ENCODE measurements around the gene COMMD2. TPM values are rescaled to one million over a fixed set of nuclear protein-coding genes. Genes with fewer than 3 reads are reported as not detected.

COMMD2 gene
- 39.8 TPM for total RNA-seq

DNA sequence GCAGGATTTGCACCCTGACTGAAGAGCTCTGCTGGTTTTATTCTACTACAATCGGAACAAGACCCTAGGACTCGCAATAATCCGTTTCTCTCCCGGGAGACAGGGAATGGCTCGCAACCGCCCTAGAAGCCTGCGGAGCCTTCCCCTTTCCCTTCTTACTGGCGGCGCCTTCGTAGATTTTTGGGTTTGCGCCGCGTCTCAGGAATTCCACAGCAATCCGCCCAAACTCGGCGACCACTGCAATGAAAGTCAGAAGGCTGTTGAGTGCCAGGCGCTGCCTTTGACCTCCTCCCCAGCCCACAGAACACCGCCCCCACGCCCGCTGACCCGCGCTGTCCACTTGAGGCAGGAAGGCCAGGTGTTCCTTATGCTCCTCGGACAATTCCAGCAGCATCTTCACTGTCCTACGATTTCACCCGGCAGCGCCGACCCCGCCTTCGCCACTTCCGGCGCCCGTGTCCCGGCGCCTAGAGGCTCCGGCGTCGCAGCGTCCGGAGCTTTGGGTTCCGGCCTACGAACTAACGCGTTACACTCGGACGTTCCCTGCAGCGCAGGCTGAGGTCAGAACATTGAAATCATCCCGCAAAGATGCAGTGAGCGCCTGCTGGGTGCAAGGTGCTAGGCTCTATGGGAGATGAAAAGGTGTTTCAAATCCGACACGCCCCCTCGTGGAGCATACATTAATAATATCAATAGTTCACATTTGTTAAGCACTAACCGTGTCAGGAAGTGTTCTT is at the start of gene COMMD2:
Gene COMMD2 (minus strand): TSS at position 439 of the 737 bp plus-strand sequence. CDS start 45 bp downstream, at position 394.
- H3K27me3 ChIP-seq (ENCODE audit: insufficient read depth, low read length): no peaks in the 10 kb centered on the region
- H3K9me3 ChIP-seq (ENCODE audit: low read depth, low read length): no peaks in the 10 kb centered on the region
- H3K4me3 ChIP-seq (ENCODE audit: low read length): peak within 1 kb of the TSS; percentile 89
- H3K4me1 ChIP-seq (ENCODE audit: insufficient read depth, low read length): peaks cover 16% of the 10 kb centered on the region

DNA sequence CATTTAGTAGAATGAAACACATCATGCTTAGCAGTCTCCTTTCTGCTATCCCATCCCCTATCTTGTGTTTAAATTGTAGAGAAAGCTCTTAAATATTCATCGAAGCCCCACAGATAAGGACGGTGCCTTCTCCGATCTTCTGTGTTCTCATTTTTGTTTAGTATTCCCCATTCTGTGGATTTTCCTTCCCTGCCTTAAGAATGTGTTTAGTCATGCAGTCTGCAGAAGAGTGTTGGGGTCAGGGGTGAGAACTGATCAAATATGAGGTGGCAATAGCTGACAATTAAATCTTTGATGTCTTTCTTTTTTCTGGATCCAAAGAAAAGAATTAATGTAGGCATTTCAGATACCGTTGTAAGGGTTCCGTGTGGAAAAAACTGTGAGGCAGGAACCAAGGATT is 49.4 kb upstream of the COMMD2 start:
- H3K4me3 ChIP-seq (ENCODE audit: low read length): no peak overlapping the region
- no peaks in the 10 kb centered on the region for H3K4me1 ChIP-seq (ENCODE audit: insufficient read depth, low read length)
- H3K9me3 ChIP-seq (ENCODE audit: low read depth, low read length): no peaks in the 10 kb centered on the region
- peaks cover 3% of the 10 kb centered on the region for H3K27me3 ChIP-seq (ENCODE audit: insufficient read depth, low read length)

DNA sequence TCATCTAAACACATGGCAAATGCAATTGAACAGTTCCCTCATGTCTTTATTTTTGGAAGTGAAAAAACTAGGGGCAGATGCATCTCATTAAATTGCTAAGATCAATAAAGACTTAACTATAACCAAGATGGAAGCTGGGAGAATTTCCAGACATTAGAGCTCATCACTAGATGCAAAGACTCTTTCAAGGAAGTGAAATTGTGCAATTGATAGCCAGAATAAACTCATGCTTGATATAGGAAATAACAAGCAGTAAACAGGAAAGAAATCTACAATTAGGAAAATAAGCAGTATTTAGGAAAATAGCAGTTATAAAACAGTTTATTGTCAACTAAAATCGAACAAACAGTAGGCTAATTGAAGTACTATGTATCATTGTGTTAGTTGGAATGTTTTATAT is 48.9 kb upstream of the COMMD2 start:
- no peaks in the 10 kb centered on the region for H3K4me1 ChIP-seq (ENCODE audit: insufficient read depth, low read length)
- no peak overlapping the region for H3K4me3 ChIP-seq (ENCODE audit: low read length)
- no peaks in the 10 kb centered on the region for H3K9me3 ChIP-seq (ENCODE audit: low read depth, low read length)
- peaks cover 3% of the 10 kb centered on the region for H3K27me3 ChIP-seq (ENCODE audit: insufficient read depth, low read length)

DNA sequence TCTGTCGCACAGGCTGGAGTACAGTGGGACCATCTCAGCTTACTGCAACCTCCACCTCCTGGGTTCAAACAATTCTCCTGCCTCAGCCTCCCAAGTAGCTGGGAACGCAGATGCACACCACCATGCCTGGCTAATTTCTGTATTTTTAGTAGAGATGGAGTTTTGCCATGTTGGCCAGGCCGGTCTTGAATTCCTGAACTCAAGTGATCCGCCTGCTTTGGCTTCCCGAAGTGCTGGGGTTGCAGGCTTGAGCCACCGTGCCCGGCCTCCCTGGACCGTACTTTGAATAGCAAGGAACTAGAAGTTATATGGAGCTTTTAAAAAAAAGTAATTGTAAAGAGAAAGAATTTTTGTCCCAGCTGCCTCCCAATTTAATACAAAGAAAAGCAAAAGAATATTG is 48.4 kb upstream of the COMMD2 start:
- Histone ChIP-seq H3K4me3 (ENCODE audit: low read length) (no peak overlapping the region), H3K9me3 (ENCODE audit: low read depth, low read length) (no peaks in the 10 kb centered on the region), H3K4me1 (ENCODE audit: insufficient read depth, low read length) (no peaks in the 10 kb centered on the region), H3K27me3 (ENCODE audit: insufficient read depth, low read length) (peaks cover 2% of the 10 kb centered on the region)

DNA sequence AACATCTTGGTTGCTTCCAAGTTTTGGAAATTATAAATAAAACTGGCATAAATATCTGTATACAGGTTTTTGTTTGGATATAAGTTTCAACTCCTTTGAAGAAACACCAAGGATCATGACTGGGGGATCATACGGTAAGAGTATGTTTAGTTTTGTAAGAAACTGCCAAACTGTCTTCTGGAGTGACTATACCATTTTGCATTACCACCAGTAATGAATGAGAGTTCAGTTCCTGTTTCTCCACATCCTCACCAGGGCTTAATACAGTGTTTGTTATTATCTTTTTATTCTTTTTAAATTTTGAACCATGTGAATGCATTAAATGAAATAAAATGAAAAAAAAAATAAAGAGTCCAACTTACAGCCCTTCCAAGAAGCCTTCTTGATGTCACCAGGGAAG is 43.7 kb upstream of the COMMD2 start:
- no peaks in the 10 kb centered on the region for H3K9me3 ChIP-seq (ENCODE audit: low read depth, low read length)
- no peaks in the 10 kb centered on the region for H3K27me3 ChIP-seq (ENCODE audit: insufficient read depth, low read length)
- H3K4me1 ChIP-seq (ENCODE audit: insufficient read depth, low read length): no peaks in the 10 kb centered on the region
- no peak overlapping the region for H3K4me3 ChIP-seq (ENCODE audit: low read length)

DNA sequence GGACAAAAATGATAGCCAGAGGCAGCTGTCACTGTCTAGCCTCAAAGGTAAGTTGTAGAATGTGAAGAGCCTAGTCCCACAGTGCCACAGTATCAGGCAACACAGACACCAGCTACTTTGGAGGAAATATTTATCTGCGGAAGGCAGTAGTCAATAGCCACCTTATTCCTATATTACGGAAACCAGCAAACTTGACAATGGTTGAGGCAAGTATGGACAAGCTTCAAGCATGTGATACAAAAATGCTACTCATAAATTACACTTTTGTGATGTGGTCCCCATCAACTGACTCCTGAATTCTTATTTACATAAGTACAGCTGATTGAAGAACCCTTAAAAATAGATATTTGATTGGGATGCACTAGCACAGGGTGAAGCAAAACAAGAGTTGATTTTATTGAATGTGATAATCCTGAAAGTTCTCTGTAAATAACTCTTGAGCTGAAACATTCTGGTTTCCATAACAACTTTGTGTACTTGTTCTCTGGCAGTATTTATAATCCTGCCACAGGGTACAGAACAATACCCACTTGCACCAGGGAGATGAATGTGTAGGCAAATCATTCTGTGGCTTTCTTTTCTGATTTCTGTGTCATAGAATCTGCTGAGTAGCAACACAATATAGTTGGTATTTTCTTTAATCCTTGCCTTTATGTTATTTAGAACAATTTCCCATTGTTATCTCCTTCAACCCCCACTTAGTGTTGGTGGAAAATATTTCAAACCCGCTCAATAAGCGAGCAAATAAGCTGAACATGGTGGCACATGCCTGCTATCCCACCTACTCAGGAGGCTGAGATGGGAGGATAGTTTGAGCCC is 40.4 kb upstream of the COMMD2 start, which contains the start of gene ANKUB1:
Gene ANKUB1 (minus strand): TSS at position 103 of the 819 bp plus-strand sequence. CDS start 188 bp downstream, outside the sequence.
- Histone ChIP-seq H3K27me3 (ENCODE audit: insufficient read depth, low read length) (peaks cover 2% of the 10 kb centered on the region), H3K9me3 (ENCODE audit: low read depth, low read length) (no peaks in the 10 kb centered on the region), H3K4me1 (ENCODE audit: insufficient read depth, low read length) (no peaks in the 10 kb centered on the region), H3K4me3 (ENCODE audit: low read length) (no peak within 1 kb of the TSS)

DNA sequence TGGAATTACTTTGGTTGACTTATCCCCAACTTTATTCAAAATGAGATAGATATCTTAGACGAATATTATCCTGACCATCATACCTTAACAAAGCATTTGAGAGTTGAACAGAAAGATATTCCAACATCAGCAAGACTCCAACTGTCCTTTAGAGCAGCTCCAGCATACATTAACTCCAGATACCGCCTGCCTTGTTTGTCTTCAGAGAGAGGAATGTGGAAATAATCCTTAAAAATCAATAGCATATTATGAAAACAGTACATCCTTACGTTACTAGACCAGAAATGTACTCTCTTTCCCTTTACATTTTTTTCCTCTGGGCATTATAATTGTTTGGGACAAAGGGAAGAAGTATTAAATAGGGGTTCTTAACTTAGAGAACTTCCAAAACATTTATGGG is 38.4 kb upstream of the COMMD2 start:
- Histone ChIP-seq H3K4me1 (ENCODE audit: insufficient read depth, low read length) (no peaks in the 10 kb centered on the region), H3K4me3 (ENCODE audit: low read length) (no peak overlapping the region), H3K27me3 (ENCODE audit: insufficient read depth, low read length) (peaks cover 2% of the 10 kb centered on the region), H3K9me3 (ENCODE audit: low read depth, low read length) (no peaks in the 10 kb centered on the region)

DNA sequence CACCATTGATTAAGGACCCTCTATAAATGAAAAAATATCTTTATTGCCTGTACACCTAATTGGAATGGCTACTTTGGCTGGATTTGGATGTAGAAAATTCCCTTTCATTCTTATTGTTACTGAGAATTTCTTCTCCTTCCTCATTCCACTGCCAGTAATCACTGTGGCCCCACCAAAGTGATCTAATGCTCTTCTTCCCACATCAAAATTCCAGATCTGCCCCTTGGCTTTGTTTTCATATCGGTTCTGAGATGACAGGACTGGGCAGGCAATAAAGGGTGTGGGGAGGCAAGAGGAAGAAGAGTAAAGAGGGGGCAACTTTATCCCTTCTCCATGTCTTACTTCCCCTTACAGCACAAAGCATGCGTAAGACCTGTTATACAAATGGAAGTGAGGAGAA is 38.0 kb upstream of the COMMD2 start:
- no peak overlapping the region for H3K4me3 ChIP-seq (ENCODE audit: low read length)
- no peaks in the 10 kb centered on the region for H3K9me3 ChIP-seq (ENCODE audit: low read depth, low read length)
- peaks cover 2% of the 10 kb centered on the region for H3K27me3 ChIP-seq (ENCODE audit: insufficient read depth, low read length)
- no peaks in the 10 kb centered on the region for H3K4me1 ChIP-seq (ENCODE audit: insufficient read depth, low read length)

DNA sequence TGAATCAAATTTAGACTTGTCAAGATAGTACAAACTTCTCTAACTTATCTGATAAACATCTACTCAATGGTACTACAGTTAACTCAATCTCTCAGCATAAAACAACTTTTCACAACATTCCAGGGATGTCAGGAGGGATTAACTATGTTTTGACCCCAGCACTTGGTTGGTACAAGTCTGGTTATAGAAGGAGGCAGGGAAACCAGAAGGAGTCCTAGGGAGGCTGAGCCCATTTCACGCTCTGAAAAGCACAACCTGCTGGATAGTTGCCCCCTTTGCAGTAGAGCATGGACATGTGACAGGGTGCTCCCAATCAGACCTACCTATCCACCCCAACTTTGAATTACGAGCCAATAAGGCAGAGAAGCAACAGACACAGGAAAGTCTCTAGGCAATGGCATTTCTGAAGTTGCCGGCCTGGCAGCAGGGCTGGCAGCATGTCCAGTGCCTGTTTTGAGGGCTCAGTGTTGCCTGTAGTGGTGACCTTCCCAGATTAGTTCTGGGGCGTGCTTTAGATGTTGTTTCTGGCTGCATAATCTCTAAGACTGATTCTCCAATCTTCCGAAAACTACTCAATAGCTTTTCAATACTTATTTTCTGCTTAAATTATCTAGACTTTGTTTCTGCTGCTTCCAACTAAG is 31.9 kb upstream of the COMMD2 start:
- peaks cover 37% of the 10 kb centered on the region for H3K4me1 ChIP-seq (ENCODE audit: insufficient read depth, low read length)
- H3K9me3 ChIP-seq (ENCODE audit: low read depth, low read length): no peaks in the 10 kb centered on the region
- no peaks in the 10 kb centered on the region for H3K27me3 ChIP-seq (ENCODE audit: insufficient read depth, low read length)
- no peak overlapping the region for H3K4me3 ChIP-seq (ENCODE audit: low read length)

DNA sequence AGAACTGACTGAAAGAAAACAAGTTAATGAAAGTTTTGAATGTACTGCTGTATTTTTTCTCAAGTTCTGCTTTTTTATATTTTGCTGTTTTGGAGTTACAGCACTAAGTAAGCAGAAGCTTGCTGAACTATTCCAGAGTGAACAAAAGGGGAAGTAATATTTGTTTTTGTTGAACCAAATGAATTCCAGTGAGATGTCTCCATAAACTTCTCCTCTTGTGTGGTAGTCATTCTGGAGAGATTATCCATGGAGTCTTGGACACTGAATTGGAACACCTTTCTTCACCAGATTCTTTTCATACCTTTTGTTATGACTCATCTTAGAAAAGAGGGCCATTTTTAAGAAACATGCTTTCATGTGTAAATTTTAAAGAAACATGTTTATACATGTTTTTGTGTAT is 31.3 kb upstream of the COMMD2 start:
- H3K4me1 ChIP-seq (ENCODE audit: insufficient read depth, low read length): peaks cover 37% of the 10 kb centered on the region
- H3K9me3 ChIP-seq (ENCODE audit: low read depth, low read length): no peaks in the 10 kb centered on the region
- no peak overlapping the region for H3K4me3 ChIP-seq (ENCODE audit: low read length)
- H3K27me3 ChIP-seq (ENCODE audit: insufficient read depth, low read length): no peaks in the 10 kb centered on the region

DNA sequence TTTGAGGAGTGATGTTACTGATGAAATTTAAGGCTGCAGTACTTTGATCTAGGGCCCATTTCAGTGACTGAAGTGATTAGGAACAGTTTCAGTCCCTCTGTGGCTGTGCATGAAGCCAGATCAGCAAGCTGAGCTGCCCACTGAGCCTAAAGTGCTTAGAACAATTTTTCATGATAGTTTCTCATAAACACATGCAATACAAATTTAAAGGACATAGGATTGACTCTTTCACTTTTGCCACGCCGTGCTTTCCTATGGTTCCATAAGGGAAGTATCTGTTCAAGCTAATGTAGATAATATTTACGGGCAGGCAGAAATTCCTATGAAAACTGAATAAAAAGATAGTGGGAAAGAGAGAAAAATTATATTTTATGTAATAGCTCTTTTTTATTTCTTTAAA is 29.5 kb upstream of the COMMD2 start:
- H3K4me1 ChIP-seq (ENCODE audit: insufficient read depth, low read length): peaks cover 37% of the 10 kb centered on the region
- H3K27me3 ChIP-seq (ENCODE audit: insufficient read depth, low read length): no peaks in the 10 kb centered on the region
- H3K9me3 ChIP-seq (ENCODE audit: low read depth, low read length): no peaks in the 10 kb centered on the region
- no peak overlapping the region for H3K4me3 ChIP-seq (ENCODE audit: low read length)

DNA sequence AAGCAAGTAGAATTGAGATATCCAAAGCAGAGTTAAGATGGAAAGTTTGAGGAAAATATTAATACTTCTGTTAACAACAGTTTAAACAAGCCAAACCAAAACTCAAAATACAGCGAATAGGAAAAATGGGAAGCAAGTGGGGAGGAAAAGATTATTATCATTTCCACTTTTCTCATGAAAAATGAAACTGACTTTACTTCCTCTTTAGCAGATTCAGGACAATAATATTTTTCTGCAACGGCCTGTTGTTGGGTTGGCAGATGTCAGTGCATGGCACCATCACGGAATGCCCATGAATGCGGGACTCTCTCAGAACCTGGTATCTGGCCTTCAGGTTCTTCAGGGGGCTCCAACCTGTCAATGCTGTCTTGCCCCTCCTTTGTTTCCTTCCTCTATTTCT is 28.9 kb upstream of the COMMD2 start:
- no peak overlapping the region for H3K4me3 ChIP-seq (ENCODE audit: low read length)
- no peaks in the 10 kb centered on the region for H3K9me3 ChIP-seq (ENCODE audit: low read depth, low read length)
- H3K4me1 ChIP-seq (ENCODE audit: insufficient read depth, low read length): peaks cover 37% of the 10 kb centered on the region
- H3K27me3 ChIP-seq (ENCODE audit: insufficient read depth, low read length): no peaks in the 10 kb centered on the region

DNA sequence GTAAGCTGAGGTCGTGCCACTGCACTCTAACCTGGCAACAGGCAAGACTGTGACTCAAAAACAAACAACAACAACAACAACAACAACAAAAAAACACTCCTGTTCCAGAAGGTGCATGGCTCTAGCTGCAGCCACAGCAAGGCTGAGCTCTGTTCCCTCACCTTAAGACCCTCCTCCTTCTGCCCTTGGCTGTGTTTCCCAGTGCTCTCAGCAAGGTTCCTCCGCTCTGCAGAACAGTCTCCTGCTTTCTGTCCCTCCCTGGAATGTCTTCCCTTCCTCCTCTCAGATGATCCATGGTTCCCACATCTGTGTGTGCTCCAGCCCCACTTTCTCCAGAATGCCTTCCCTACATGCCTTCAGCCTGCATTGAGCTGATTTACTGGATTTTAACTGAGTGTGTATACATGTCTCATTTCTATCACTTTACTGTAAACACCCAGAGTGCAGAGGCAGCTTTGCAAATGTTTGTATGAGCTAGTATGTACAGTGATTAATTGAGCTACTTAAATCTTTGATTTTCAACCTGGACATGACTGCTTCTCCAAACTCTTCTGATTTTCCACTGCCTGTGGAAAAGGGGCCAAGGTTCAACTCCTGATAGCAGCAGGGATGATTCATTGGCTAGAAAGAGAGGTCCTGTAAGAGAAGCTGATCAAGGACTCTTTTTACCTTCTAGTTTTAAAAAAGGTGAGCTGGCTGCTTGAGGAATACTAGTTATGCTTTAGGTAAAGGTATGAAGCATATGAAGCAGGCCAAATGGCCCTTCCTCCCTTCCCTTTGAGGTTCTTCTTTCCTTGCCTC is 25.3 kb upstream of the COMMD2 start:
- H3K9me3 ChIP-seq (ENCODE audit: low read depth, low read length): no peaks in the 10 kb centered on the region
- H3K27me3 ChIP-seq (ENCODE audit: insufficient read depth, low read length): no peaks in the 10 kb centered on the region
- no peak overlapping the region for H3K4me3 ChIP-seq (ENCODE audit: low read length)
- peaks cover 24% of the 10 kb centered on the region for H3K4me1 ChIP-seq (ENCODE audit: insufficient read depth, low read length)

DNA sequence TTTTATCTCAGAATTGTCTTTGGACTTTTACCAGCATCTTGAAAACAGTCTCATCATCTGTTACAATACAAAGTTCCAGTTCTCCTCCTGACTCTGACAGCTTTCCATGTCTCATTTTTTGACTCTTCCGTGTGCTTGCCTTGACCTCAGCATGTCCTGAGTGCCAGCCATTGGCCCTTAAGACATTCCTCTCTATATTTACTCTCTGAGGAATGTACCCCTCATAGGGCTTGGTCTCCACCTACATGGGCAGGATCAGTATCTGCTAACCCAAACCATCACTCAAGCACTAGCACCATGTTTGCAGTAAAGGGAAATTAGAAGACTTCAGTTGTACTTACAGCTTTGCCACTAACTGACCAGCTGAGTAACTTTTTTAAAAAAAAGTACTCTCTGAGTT is 23.9 kb upstream of the COMMD2 start:
- no peaks in the 10 kb centered on the region for H3K27me3 ChIP-seq (ENCODE audit: insufficient read depth, low read length)
- H3K9me3 ChIP-seq (ENCODE audit: low read depth, low read length): no peaks in the 10 kb centered on the region
- no peak overlapping the region for H3K4me3 ChIP-seq (ENCODE audit: low read length)
- H3K4me1 ChIP-seq (ENCODE audit: insufficient read depth, low read length): peaks cover 10% of the 10 kb centered on the region

Measured in mononuclear cell (primary cell).